OCI-LY3 (cell line): ENCODE results near the gene UQCC5.

ENCODE experiments used
- H2AFZ ChIP-seq: fragments of 200-600, 300-600 bp; shearing (Covaris generic); 2 replicates; pipeline ENCODE4 v1.6.0; 2014; ENCODE audit warnings: antibody characterized with exemption, low read depth, low read length
- H3K27ac ChIP-seq: fragments of 200-600, 300-600 bp; sonication (generic); 2 replicates; pipeline ENCODE4 v1.5.1; 2014; ENCODE audit warnings: mild to moderate bottlenecking, low read length, moderate library complexity, mixed read lengths
- H3K27me3 ChIP-seq: fragments of 200-600, 300-600 bp; sonication (generic); 2 replicates; pipeline ENCODE4 v1.6.1; 2014; ENCODE audit warnings: low read depth, low read length, mixed read lengths
- H3K36me3 ChIP-seq: fragments of 200-600, 300-600 bp; sonication (generic); replicated peaks from 2 replicates; pipeline ENCODE3; 2014; ENCODE audit warnings: low read depth, low read length, mixed read lengths
- H3K4me1 ChIP-seq: fragments of 300-600, 200-600 bp; sonication (generic); 2 replicates; pipeline ENCODE4 v1.6.1; 2014; ENCODE audit warnings: low read length, mixed read lengths
- H3K4me2 ChIP-seq: fragments of 200-600, 300-600 bp; sonication (generic); 2 replicates; pipeline ENCODE4 v1.6.1; 2014; ENCODE audit warnings: low read length, mixed read lengths
- H3K4me3 ChIP-seq: fragments of 300-600, 200-600 bp; sonication (generic); 2 replicates; pipeline ENCODE4 v1.5.1; 2014; ENCODE audit warnings: antibody characterized with exemption, mild to moderate bottlenecking, low read length, moderate library complexity
- H3K79me2 ChIP-seq: fragments of 300-600, 200-600 bp; shearing (Covaris generic); 2 replicates; pipeline ENCODE4 v1.6.1; 2014; ENCODE audit warnings: mild to moderate bottlenecking, low read length, mixed read lengths
- H3K9ac ChIP-seq: fragments of 300-600, 200-600 bp; shearing (Covaris generic); 2 replicates; pipeline ENCODE4 v1.6.0; 2014; ENCODE audit warnings: mild to moderate bottlenecking, low read length, moderate library complexity
- H3K9me3 ChIP-seq: fragments of 200-600, 300-600 bp; shearing (Covaris generic); 2 replicates; pipeline ENCODE4 v1.6.1; 2014; ENCODE audit warnings: low read length, mixed read lengths; ENCODE audit not compliant: insufficient read depth
- H4K20me1 ChIP-seq: fragments of 200-600, 300-600 bp; sonication (generic); 2 replicates; pipeline ENCODE4 v1.6.1; 2016; ENCODE audit warnings: low read length, mixed read lengths; ENCODE audit not compliant: insufficient read depth
- CTCF ChIP-seq: fragments of 200-600, 300-600 bp; sonication (generic); IDR thresholded peaks from 2 replicates; pipeline ENCODE4 v1.5.1; 2014; ENCODE audit warnings: antibody characterized with exemption, low read length, low read depth
- EZH2phosphoT487 ChIP-seq: fragments of 200-600 bp; shearing (Covaris generic); IDR thresholded peaks from 2 replicates; pipeline ENCODE4 v1.6.1; 2018; ENCODE audit warnings: antibody characterized with exemption, mixed run types, low read depth

The UQCC5 gene

DNA sequence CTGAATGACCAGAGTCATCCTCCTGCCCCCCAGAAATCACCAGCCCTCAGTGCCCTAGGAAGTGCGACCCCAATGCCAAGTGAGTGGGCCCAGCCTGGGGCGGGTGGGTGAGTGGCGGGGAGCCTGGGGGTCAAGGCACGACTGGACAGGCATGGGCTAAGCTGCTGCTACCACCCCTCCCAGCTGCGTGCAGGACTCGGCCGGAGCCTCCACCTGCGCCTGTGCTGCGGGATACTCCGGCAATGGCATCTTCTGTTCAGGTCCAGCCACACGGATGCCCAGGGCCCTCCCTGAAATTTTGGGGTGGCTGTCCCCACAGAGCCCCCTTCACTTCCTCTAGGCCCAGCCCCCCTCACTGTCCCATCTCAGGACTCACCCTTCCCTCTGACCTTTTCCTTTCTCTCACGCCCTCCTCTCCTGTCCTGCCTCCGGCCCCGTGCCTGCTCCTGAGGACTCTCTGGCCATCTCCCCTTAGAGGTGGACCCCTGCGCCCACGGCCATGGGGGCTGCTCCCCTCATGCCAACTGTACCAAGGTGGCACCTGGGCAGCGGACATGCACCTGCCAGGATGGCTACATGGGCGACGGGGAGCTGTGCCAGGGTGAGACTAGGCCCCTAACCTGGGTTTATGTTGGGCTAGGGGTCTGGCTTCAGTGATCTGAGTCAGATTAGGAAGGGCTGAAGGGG, 19.8 kb upstream of the UQCC5 start:
- Histone ChIP-seq H4K20me1 (no peaks in the 10 kb centered on the region), H3K4me2 (no peak overlapping the region), H3K27me3 (no peaks in the 10 kb centered on the region), H3K27ac (no peak overlapping the region), H3K4me3 (no peak overlapping the region), H2AFZ (no peak overlapping the region), H3K4me1 (no peaks in the 10 kb centered on the region), H3K79me2 (no peaks in the 10 kb centered on the region), H3K9ac (no peak overlapping the region), H3K9me3 (no peaks in the 10 kb centered on the region), H3K36me3 (no peaks in the 10 kb centered on the region)
- TF ChIP-seq CTCF (no peak), EZH2phosphoT487 (no peak)

DNA sequence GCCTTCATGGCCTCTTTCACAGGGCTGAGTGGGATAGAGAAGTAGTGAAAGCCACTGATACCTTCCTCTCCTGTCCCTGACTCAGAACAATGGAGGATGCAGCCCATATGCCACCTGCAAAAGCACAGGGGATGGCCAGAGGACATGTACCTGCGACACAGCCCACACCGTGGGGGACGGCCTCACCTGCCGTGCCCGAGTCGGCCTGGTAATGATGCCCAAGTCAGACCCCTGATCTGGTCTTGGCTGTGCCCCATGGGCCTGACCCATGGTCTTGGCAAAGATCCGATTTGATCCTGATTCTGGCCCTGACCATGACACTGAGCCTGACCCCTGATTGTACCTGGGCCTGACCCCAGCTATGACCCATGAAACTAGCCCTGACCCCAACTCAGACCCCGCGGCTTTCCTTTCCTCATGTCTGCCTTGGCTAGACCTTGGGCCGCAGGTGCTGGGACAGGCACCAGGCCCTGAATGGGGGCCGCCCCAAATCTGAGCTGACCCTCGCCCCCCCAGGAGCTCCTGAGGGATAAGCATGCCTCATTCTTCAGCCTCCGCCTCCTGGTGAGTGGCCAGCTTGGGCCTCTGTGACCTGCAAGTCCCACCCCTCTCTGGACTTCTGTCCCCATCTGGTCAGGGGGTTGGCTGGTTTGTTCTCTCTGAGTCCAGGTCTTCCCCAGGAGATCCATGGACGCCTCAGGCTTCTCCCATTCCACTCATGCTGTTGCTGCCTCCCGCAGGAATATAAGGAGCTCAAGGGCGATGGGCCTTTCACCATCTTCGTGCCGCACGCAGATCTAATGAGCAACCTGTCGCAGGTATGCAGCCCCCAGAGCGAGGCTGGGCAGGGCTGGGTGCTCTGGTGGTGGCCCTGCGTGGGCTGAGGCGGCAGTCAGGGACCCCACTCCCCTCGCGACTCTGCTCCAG, 18.3 kb upstream of the UQCC5 start:
- no peaks in the 10 kb centered on the region for H4K20me1 ChIP-seq
- H3K4me3 ChIP-seq = no peak overlapping the region
- no peak overlapping the region for H3K4me2 ChIP-seq
- no peak overlapping the region for H2AFZ ChIP-seq
- TF ChIP-seq CTCF (no peak), EZH2phosphoT487 (no peak)
- no peak overlapping the region for H3K27ac ChIP-seq
- H3K9me3 ChIP-seq = no peaks in the 10 kb centered on the region
- no peaks in the 10 kb centered on the region for H3K79me2 ChIP-seq
- no peaks in the 10 kb centered on the region for H3K36me3 ChIP-seq
- no peak overlapping the region for H3K9ac ChIP-seq
- no peaks in the 10 kb centered on the region for H3K27me3 ChIP-seq
- H3K4me1 ChIP-seq = no peaks in the 10 kb centered on the region

- TF ChIP-seq EZH2phosphoT487 (no peak), CTCF (no peak)
- Histone ChIP-seq H3K36me3 (peaks cover 3% of the 10 kb centered on the region), H3K9me3 (no peaks in the 10 kb centered on the region), H3K4me1 (no peaks in the 10 kb centered on the region), H2AFZ (no peak overlapping the region), H3K27ac (no peak overlapping the region), H3K4me3 (no peak overlapping the region), H3K4me2 (no peak overlapping the region), H4K20me1 (no peaks in the 10 kb centered on the region), H3K79me2 (no peaks in the 10 kb centered on the region), H3K9ac (no peak overlapping the region), H3K27me3 (no peaks in the 10 kb centered on the region)
These were observed 17.5 kb upstream of the UQCC5 start for GRCh38 chr3:52518723-52519444.
